ENCODE measurements around the gene ZNF592. TPM values are rescaled to one million over a fixed set of nuclear protein-coding genes. Genes with fewer than 3 reads are reported as not detected.

ZNF592 gene
- total and polyA plus RNA-seq, 9 of the 15 experiments (the other 6 are each of a cell fraction or from before 2014, with no cell fraction given), result 0.88 to 23.8 (median 7.4) TPM

- ATAC-seq, result no peak
- Histone ChIP-seq H3K36me3 (ENCODE audit: control insufficient read depth, insufficient read depth, low read length) (no peaks in the 10 kb centered on the region), H3K9me3 (replicated peaks; ENCODE audit: control insufficient read depth, insufficient read depth, low read depth, low read length) (no peaks in the 10 kb centered on the region), H3K79me2 (ENCODE audit: control insufficient read depth, insufficient read depth, low read length) (no peaks in the 10 kb centered on the region), H4K20me1 (replicated peaks; ENCODE audit: control insufficient read depth, insufficient read depth, low read length) (no peaks in the 10 kb centered on the region), H3K4me2 (ENCODE audit: insufficient read depth, low read length) (no peak overlapping the region), H3K27me3 (ENCODE audit: control insufficient read depth in 2 of 2, insufficient read depth in 2 of 2, low read length in 2 of 2) (no peaks in the 10 kb centered on the region), H3K27ac (ENCODE audit: extremely low read depth, low read depth, low read length) (no peak overlapping the region), H3K9me1 (ENCODE audit: control insufficient read depth, insufficient read depth, low read length) (no peaks in the 10 kb centered on the region), H2AFZ (ENCODE audit: low read depth, low read length) (no peak overlapping the region), H3K4me1 (replicated peaks in 1 of 2; ENCODE audit: control insufficient read depth in 2 of 2, insufficient read depth in 2 of 2, low read length in 2 of 2) (peaks cover 11 to 12% of the 10 kb centered on the region in 2 experiments), H3K9ac (ENCODE audit: insufficient read depth in 1 of 2, low read depth in 2 of 2, low read length in 2 of 2) (no peak overlapping the region), H3K4me3 (no peak overlapping the region)
- intact Hi-C loops (cut with micrococcal nuclease) (no loop called here), in situ Hi-C loops (cut with MboI) (no loop called here)
- 20% methylated on average over 1 of the region's 2 CpGs for WGBS (ENCODE audit: insufficient coverage, low coverage, missing lambda C conversion rate)
- FAIRE-seq, result no peak
- POLR2A ChIA-PET, result no interaction called here
- TF ChIP-seq FOSL1 (tag; conservative IDR thresholded peaks at IDR 0.05) (no peak), ZNF280B (CRISPR knock-in tag; IDR thresholded peaks at IDR 0.05) (no peak), HMG20B (CRISPR knock-in tag; IDR thresholded peaks at IDR 0.05) (no peak), ZNF395 (CRISPR knock-in tag; IDR thresholded peaks at IDR 0.05) (no peak)
- CTCF ChIA-PET (ENCODE audit: low intra/inter-chr PET ratio), result no interaction called here
- DNase-seq (ENCODE audit: extremely low read depth in 1 of 4, low spot score in 3 of 4), result no peak
- BruUV-seq (replicated peaks), result no TSS peak
Measured at GRCh38 chr15:84722628-84723027, 25.8 kb upstream of the ZNF592 start.

All from K562 (cell line).